NCI-H345 treated with DMSO at 0.1 percent for 48 hours (cell line): ENCODE measurements around the gene DRD3.

Experiments
- DNase-seq: peaks from one replicate; lab custom pipeline; 2025; ENCODE audit not compliant: unreplicated experiment; lab: John Stamatoyannopoulos, UW

DRD3 gene

DNA sequence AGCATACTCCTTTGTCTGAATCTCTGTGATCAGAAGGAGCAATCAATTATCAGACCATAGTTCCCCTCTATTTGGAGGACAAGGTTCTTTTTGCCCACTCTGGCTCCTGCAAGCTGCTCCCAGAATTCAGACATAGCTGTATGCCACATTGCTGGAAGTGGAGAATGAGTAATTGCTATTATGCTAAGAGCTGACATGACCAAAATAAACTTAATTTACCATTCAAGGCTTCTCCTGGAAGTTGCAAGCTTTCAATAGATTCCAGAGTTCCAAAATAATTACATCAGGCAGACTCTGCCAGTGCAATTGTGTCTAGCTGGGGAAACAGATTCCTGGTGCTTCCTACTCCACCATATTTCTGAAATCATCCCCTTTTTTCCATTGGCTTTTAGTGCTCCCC lies 7.6 kb upstream of the DRD3 start:
- no peak for DNase-seq

DNA sequence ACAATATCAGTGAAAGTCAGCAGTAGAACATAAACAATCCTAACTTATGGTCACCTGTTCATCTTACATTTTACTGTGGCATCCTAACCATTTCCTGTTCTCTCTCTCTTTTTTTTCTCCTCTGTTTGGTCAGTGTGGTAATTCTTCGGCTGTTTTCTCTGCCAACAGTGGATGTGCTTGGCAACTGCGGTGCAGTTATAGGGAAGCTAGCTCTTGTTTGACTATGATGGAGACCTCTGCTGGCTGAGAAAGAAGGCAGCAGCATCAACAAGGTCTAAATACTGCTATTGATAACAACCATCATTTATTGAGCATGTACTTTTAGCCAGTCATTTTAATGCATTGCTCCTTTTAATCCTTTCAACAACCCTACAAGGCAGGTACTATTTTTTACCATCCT lies 723 bp upstream of the DRD3 start:
- peak; percentile 2 for DNase-seq

DNA sequence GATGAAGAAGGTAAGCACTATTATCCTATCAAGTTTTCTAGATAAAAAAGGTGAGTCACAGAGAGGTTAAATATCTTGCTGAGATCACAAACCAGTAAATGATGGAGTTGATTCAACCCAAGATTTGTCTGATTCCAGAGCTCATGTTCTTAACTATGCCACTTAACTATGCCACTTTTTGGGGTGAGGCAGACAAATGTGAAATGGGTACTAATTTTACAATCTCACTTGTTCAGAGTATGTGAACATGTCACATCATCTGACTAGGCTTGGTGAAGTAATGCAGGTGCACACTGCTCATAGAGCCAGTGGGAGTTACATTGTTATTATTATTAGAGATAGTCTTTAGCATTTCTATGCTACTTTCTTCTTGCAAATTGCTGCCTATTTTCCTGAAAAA lies 2.0 kb downstream of the DRD3 start:
- no peak for DNase-seq

DNA sequence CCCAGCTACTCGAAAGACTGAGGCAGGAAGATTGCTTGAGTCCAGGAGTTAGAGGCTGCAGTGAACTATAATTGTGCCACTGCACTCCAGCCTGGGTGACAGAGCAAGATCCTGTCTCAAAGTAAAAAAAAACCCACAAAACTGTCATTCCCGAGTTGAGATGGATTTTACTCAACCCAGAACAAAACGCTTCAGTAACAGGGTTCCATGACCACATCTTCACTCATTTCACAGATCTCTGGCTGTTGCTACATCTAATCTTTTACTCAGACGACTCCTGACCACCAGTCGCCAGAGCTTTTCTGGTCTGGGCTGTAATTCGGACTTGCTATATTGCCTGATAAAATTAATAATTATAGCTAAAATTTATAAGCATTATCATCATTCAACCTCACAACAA lies 2.4 kb downstream of the DRD3 start:
- DNase-seq, result no peak

DNA sequence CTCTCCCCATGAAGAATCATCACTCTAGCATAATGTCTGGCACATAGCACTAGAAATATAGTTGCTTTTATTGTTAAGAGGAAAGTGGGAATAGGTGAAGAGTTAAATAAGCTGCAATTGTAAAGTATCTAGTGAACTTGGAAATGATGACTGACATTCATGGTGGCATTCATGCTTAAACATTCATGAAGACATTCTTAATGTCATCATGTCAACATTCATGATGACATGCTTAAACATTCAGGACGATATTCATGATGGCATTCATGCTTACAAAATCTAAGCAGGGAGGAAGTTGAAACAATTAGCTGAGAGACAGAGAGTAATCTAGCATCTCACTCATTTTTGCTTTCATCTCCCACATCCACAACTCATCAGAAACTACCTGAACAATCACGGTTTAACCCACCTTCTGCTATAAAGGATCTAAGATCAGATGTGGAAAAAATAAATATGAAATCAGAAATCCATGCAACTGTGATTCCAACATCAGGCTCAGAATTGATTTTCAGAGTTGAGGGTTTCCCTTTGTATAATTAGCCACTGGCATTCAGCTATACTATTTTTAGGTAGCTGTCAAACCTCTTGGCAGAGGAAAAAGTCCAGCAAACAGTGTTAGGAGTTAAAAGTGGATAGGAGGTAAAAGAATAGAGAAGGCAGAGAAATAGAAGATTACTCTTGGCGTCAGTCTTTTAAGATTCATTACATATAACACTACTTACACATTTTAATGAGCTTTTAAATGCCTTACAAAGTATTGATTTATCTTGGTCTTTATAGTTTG lies 3.5 kb downstream of the DRD3 start:
- no peak for DNase-seq

DNA sequence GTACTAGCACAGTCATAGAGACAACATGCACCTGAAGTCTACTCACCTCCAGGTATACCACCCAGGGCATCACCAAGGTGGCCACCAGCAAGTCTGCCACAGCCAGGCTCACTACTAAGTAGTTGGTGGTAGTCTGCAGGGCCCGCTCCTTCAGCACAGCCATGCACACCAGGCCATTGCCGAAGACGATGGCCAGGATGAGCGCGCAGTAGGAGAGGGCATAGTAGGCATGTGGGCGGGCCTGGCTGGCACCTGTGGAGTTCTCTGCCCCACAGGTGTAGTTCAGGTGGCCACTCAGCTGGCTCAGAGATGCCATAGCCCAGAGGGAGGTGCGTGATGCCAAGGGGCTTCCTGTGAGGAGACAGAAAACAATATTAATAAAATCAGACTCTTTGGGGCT lies 7.2 kb downstream of the DRD3 start:
- no peak for DNase-seq

DNA sequence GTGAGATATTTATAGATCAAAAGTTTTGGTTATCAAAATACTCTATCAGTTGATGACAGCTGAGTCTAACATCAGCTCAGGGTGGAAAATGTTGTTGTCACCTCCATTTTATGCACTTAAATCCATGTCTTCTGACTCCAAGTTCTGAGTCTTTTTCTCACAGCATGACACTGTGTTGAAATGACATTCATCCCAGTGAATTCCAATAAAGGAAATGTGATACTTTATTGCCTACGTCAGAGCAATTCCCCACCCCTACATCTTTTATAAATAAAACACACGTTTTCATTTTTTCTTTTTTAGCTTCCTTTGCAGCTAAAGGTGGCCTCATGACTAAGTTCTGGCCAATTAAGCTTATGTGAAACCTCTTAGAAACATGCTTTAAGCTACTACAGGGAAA lies 10.7 kb downstream of the DRD3 start:
- DNase-seq, result no peak

DNA sequence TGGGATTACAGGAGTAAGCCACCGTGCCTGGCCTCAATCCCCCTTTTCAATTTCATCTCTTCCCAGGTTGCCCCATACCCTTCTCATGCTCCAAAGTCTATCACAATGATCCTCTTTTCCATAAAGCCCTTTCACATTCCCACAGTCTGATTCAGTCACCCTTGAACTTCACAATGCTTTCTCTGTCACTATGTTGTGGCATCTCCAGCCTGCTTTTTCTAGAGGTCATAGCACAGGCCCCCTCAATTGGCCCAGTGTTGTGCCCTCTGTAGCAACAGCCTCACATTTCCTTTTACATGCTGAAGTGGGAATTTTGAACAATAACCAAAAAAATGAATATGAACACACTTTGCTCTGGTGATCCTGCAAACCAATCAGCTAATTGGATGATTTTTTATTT lies 21.5 kb downstream of the DRD3 start:
- no peak for DNase-seq

DNA sequence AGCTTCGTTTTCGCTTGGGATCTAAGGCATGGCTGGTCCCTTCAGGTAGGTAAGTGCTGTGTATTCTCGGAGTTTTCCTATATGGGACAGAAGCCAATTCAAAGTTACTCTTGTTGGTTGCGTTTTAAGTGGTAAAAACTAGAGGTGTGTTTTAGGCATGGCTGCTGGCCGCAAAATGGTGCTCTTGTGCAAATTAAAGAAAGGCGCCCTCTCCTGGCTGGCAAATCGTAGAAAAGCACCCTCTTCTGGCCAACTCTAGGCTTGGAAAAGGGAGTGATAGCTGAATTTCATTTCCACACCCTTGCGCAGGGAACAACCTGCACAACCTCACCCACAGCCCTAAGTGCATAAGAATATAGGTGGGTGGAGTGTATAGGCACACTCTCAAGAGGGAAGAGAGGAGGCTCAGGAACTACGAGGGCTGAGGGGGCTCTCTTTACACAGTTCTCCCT lies 23.5 kb downstream of the DRD3 start:
- DNase-seq, result no peak

DNA sequence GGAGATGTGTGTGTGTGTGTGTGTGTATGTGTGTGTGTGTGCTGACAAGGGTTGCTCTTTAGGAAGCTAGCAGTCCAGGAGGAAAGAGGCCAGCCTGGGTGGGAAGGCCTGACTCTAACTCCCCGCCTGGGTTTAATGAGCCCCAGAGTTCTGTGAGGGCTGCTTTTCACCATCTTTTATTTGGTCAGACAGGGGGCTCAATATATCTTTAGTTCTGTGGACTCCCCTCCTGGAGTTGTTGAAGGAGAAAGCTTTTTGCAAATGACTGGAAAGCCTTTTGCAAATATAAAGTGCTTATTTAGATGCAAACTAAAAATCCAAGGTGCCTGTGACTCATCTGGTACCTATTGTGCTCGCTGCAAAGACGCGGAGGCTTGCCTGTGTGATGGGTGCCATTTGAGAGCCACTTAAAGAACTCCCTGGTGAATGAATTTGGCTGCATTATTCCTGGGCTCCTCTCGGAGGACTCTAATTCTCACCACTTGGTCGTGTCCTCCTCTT lies 24.5 kb downstream of the DRD3 start:
- DNase-seq, result peak; percentile 65

DNA sequence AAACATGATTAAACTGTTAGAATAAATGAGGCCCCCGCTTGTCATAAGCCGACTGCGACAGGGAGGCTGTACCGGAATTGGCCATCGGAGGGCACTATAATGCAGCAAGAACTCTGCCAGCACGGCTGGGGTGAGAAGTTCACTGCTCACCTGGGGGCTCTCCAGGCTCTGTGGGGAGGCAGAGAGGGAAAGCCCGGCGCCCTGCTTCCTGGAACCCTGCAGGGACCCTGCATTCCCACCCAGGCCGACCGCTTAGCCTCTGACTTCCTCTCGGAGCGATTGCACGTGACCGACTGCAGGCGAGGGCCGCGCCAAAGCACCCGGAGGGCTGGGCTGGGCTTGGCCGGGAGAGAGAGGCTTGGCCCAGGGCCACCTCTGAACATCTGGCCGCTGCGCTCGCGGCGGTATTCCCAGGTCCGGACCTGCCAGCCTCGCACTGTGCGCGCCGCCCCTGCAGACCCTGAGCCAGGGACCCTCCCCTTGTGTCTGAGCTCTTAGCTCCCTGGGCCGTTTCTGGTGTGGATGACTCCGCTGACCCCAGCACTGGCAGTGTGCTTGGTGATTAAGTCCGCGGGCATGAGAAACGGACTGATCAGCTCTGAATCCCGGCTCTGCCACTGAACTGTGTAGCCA lies 26.2 kb downstream of the DRD3 start:
- peak; percentile 55 for DNase-seq

DNA sequence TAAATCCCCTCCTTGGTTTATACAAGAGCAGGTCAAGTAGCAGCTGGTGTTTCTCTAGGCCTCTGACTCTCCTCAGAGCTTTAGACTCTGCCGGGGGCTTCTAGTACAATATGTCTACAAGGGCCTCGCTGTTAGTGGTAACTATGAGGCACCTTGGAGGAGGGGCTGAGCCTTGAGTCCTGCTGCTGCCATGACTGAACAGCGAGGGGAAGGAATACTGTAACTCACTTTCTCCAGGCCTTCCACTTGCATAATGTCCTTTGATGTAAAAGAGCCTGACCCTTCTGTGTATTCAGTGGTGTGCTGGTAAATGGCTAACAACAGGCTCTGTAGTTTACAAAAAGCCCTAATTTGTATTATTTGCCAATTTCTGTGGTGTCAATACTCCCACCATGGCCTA lies 27.8 kb downstream of the DRD3 start:
- DNase-seq, result no peak

DNA sequence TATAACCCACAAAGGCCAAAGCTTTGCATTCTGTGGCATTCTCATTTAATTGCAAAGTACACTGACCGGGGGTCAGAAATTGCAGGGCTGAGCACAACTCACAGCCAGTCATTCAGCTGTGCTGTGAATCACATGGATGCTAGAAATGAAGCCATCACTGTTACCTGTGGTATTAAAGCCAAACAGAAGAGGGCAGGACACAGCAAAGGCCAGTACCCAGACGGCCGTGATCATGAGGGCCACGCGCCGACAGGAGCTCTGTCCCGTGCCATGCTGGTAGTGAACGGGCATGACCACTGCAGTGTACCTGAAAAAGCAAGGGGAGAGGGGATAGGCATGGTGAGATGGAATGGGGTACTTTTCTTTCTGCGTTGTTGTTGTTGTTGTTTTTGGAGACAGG lies 31.6 kb downstream of the DRD3 start:
- no peak for DNase-seq

DNA sequence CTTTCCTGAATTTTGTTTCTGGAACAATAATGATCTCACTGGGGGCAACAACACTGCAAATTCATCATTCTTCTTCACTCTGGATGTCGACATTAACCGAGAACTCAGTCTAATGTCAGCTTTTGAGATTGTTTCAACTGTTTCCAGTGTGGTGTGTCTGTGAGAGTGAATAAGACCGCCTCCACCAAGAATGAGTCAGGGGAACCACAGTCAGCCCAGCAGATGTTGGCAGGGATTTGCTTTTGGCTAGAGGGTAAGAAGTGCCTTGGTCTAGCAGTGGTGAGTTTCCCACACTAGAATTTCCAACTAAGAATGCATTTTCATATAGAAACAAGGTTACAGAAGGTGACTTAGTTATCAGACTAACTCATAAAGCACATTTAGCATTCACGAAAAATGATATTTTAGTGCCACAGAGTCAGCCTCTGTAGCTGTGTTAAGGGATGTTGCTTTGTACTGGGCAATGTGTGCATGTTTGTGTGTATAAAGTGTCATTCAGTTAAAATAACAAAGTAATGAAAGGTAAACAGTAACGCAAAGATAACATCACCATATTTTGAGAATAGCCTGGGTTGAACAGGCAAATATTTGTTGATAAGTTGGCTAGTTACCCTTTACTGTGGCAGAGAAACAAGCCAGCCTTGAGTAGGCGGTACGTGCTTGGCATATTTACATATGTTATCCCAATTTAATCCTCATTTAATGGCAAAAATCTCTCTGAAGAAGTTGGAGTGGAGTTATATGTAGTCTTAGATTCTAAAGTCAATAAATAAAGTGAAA lies 33.8 kb downstream of the DRD3 start:
- no peak for DNase-seq

DNA sequence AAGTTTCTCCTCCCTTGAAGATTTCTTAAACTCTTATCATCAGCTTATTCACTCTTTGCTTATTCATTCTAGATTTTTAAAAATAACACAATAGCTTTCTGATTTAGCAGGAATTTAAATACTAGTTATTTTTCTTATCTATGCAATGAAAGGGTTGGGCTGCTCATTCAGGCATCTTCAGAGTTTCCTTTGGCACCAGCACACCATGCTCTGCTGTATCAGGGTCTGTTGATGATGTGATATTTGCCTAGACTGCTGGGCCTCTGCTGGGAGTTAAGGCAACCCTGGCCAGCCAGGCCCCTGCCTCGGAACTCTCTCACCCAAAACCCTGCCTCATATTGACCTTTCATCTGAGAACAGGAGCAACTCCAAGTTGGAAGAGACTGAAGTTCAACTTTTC lies 35.0 kb downstream of the DRD3 start:
- no peak for DNase-seq

DNA sequence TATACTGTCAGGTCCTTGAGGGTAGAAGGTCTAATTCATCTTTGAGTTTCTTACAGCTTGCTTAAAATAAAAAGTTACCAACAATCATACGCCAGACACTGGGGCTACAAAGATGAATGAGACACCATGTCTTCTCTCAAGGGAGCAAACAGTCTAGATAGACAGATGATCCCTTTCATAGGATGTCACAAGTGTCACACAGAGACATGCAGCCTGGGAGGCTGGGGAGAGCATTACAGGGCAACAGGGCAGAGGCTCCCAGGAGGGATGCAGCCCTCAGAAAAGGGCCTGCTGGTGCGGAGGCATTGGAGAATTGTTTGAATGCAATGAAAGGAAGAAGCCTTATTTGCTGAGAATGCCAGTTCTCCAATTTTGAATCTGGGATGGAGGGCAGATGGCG lies 39.0 kb downstream of the DRD3 start:
- no peak for DNase-seq

DNA sequence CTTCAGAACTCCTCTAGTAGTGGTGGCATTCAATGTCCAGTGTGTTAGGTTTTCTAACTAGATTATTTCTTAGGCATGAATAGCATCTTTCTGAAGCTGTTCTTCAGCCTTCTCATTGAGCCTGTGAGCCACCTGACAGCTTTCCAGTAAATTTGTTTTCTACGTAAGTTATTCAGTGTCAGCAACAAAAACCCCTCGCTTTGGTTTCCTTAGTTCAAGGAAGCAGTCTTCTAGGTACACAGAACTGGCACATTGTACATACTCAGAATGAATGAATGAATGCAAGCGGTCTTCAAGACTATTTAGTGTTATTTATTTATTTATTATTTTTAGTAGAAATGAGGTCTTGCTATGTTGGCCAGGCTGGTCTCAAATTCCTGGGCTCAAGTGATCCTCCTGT lies 44.9 kb downstream of the DRD3 start:
- DNase-seq, result no peak

DNA sequence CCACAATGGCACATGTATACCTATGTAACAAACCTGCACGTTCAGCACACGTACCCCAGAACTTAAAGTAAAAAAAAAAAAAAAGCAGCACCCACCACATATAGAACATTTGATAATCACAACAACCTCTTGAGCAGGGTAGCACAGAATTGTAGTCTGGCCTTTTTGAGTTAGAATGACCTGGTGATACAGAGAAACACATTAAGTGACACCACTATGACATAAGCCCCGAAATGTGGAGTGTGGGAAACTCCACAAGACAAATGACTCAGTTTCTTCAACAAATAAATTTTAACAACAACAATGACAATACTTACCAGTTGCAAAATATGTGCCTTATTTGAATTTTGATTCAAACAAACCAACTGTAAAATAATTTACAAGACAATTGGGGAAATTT lies 46.4 kb downstream of the DRD3 start:
- no peak for DNase-seq

DNA sequence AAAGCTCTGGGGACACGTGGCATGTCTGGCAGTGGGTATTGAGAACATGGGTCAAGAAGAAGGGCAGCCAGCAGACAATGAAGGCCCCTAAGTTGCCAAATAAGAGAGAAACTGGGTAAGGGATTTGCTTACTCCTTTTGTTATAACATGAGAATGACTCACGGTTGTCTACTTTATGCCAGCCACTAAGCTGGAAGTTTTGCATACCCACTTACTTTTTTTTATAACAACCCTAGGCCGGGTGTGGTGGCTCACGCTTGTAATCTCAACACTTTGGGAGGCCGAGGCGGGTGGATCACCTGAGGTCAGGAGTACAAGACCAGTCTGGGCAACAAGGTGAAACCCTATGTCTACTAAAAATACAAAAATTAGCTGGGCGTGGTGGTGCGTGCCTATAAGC lies 50.0 kb downstream of the DRD3 start:
- DNase-seq, result no peak

DNA sequence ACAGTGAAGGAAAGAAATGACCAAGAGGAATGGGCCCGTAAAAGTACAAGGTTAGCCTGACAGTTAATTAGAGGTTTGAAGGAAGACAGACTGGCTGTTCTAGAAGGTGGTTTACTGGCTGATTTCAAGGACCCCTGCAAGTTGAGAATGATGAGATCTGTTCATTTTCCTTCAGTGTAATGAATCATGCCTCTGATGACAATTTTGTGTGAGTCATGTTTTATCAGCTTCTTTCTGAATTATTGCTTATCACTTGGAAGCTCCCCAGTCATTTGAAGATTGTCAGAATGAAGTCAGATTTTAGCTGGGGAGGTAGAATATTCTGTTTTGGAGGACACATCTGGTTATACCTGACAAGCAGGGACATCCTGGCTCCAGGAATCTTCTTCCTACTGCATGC lies 50.6 kb downstream of the DRD3 start:
- no peak for DNase-seq

DNA sequence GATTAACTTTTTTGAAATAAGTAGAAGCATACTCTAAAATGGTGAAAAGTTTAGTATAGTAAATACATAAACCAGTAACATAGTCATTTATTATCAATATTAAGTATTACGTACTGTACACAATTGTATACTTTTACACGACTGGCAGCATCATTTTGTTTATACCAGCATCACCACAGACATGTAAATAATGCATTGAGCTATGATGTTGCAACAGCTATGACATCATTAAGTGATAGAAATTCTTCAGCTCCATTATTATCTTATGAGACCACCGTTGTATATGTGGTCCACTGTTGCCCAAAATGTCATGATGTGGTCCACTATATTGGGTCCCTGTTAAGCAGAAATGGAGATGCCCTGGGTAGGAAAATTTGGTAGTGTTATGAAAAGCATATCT lies 51.3 kb downstream of the DRD3 start:
- no peak for DNase-seq

DNA sequence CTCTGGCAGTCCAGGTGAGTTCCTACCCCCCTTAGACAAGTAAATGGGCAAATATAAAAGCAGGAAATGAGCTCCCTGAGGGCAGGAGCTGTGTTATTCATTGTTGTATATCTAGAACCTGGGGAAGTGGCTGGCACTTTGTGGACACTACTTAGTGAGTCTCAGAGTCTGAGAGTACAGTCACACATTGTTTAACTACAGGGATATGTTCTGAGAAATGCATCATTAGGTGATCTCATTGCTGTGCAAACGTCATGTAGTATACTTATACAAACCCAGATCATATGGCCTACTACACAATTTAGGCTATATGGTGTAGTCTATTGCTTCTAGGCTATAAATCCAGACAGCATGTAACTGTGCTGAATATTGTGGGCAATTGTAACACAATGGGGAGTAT lies 52.4 kb downstream of the DRD3 start:
- DNase-seq, result no peak
